ENCODE data around the gene IL4I1.
A peak's percentile ranks its signal among the peaks of the same experiment; 100 is the strongest.

IL4I1 gene

DNA sequence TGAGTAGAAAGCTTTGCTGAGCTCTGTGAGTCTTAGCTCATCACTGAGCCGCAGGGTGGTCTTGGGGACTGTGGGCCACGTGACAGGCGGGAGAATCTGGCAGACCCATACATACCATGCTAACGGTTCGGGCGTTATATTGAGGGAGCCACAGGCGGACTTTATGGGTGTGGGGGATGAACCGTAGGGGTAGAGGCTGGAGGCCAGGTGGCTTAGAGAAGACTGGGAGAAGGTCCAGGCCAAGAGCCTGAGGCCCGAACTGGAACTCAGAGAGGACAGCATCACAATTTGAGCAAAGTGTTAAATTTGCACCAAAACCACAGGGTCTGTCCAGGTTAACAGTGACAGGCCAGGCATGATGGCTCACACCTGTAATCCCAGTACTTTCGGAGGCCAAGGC is 17.0 kb upstream of the IL4I1 start:
- no peaks in the 10 kb centered on the region for H3K27me3 ChIP-seq (replicated peaks)
- in situ Hi-C loops (cut with HindIII; ENCODE audit: low pct_ligation_motif_present, low sequenced_read_pairs) = no loop called here
- H3K4me3 ChIP-seq (ENCODE audit: low read depth, low read length) = no peak overlapping the region
- DNase-seq = no peak
- no peak overlapping the region for H3K27ac ChIP-seq
- peaks cover 41% of the 10 kb centered on the region for H3K36me3 ChIP-seq (replicated peaks)
- TF ChIP-seq, protein P1, sequence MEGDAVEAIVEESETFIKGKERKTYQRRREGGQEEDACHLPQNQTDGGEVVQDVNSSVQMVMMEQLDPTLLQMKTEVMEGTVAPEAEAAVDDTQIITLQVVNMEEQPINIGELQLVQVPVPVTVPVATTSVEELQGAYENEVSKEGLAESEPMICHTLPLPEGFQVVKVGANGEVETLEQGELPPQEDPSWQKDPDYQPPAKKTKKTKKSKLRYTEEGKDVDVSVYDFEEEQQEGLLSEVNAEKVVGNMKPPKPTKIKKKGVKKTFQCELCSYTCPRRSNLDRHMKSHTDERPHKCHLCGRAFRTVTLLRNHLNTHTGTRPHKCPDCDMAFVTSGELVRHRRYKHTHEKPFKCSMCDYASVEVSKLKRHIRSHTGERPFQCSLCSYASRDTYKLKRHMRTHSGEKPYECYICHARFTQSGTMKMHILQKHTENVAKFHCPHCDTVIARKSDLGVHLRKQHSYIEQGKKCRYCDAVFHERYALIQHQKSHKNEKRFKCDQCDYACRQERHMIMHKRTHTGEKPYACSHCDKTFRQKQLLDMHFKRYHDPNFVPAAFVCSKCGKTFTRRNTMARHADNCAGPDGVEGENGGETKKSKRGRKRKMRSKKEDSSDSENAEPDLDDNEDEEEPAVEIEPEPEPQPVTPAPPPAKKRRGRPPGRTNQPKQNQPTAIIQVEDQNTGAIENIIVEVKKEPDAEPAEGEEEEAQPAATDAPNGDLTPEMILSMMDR (IDR thresholded peaks at IDR 0.05; ENCODE audit: low read depth, low read length, missing control alignments) = no peak

DNA sequence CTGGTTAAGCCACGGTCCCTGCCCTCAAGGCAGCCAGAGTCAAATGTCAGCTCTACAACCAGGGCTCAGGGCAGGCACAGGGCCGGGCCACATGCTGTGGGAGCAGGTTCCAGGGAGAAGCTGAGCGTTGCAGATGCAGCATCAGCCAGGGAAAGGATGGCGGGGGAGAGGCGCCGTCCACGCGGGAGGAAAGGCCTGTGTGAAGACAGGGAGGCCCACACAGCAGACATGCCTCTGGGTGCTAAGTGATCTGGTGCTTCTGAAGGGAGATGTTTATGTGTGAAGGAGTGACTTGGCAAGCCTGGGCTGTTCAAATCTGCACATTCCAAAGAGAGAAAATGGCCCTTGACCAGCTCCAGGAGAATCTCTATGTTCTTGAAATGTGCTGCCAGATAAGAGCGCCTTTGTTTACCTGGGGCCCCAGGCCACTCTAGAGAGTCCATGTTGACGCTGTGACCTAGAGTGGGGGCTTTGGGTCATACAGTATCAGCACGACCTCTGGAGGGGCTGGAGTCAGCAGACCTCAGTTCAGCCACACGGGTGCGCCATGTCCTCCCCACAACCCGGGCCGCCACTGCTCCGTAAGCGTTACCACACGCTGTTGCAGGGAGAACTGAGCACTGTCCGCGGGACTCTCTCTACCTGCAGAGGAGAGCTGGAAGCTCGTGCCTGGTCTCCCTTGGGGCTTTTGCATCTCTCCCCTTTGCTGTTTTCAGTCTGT is 16.4 kb upstream of the IL4I1 start:
- in situ Hi-C loops (cut with HindIII; ENCODE audit: low pct_ligation_motif_present, low sequenced_read_pairs) = no loop called here

DNA sequence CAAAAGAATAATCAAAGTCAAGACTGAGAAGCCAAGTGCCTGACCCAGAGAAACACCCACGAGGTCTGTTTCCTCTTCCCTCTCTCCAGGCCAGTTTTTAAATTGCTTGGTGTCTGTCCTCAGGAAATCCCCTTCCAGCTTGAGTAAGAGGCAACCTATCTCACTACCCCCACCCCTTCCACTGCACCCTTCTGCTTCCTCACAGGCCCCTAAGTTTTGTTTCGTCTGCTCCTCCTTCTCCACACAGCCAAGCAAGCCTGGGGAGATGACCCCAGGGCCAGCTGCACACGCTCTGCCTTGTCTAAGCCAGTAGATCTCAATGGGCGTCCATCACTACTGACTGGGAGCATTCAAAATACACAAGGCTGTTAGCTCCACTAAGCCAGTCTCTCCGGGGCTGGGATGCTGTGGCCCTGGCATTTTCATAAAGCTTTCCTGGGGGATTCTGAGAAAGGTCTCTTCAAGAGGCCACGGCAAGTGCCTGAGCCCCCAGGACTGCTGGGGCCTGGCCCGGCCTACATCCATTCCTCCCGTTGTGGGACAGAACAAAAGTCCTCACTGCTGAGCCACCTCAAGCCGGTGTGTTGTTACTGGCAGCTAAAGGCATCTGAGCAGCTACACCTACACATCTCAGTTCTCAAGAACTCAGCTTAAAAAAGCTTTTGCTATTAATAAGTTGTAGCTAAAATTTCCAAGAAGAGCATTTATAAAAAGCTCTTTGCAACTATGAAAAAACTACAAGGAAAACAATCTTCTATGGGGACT is 14.9 kb upstream of the IL4I1 start:
- Histone ChIP-seq H3K36me3 (replicated peaks) (peaks cover 41% of the 10 kb centered on the region), H3K27me3 (replicated peaks) (no peaks in the 10 kb centered on the region), H3K27ac (no peak overlapping the region), H3K4me3 (ENCODE audit: low read depth, low read length) (no peak overlapping the region)
- in situ Hi-C loops (cut with HindIII; ENCODE audit: low pct_ligation_motif_present, low sequenced_read_pairs) = no loop called here
- TF ChIP-seq, protein P1 (IDR thresholded peaks at IDR 0.05; ENCODE audit: low read depth, low read length, missing control alignments) = no peak
- no peak for DNase-seq

More for the DNA sequence above, 16.4 kb upstream of the IL4I1 start:
- H3K4me3 ChIP-seq (ENCODE audit: low read depth, low read length) = no peak overlapping the region
- TF ChIP-seq, protein P1 (IDR thresholded peaks at IDR 0.05; ENCODE audit: low read depth, low read length, missing control alignments) = peak; percentile 20
- no peaks in the 10 kb centered on the region for H3K27me3 ChIP-seq (replicated peaks)
- DNase-seq = no peak
- no peak overlapping the region for H3K27ac ChIP-seq
- H3K36me3 ChIP-seq (replicated peaks) = peaks cover 43% of the 10 kb centered on the region

DNA sequence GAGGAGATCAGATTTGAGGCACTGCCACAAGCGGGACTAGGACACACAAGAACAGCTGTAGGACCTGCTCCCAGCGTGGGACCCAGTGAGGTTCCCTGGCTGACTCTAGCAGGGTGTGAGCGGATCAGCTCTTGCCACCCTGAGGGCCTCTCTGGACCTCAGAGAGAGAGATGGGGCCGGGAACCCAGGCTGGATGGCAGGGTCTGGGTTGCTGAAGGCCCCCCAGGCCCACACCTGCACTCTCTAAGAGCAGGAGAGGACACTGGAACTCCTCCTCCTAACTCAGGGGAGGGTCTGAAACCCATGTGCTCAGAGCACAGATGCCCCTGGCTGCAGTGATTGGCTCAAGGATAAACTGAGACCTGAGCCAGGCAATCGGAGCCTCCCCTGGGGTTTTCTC is 13.5 kb upstream of the IL4I1 start:
- no peaks in the 10 kb centered on the region for H3K27me3 ChIP-seq (replicated peaks)
- in situ Hi-C loops (cut with HindIII; ENCODE audit: low pct_ligation_motif_present, low sequenced_read_pairs) = no loop called here
- TF ChIP-seq, protein P1 (IDR thresholded peaks at IDR 0.05; ENCODE audit: low read depth, low read length, missing control alignments) = no peak
- no peak overlapping the region for H3K27ac ChIP-seq
- DNase-seq = no peak
- peaks cover 35% of the 10 kb centered on the region for H3K36me3 ChIP-seq (replicated peaks)
- H3K4me3 ChIP-seq (ENCODE audit: low read depth, low read length) = no peak overlapping the region

DNA sequence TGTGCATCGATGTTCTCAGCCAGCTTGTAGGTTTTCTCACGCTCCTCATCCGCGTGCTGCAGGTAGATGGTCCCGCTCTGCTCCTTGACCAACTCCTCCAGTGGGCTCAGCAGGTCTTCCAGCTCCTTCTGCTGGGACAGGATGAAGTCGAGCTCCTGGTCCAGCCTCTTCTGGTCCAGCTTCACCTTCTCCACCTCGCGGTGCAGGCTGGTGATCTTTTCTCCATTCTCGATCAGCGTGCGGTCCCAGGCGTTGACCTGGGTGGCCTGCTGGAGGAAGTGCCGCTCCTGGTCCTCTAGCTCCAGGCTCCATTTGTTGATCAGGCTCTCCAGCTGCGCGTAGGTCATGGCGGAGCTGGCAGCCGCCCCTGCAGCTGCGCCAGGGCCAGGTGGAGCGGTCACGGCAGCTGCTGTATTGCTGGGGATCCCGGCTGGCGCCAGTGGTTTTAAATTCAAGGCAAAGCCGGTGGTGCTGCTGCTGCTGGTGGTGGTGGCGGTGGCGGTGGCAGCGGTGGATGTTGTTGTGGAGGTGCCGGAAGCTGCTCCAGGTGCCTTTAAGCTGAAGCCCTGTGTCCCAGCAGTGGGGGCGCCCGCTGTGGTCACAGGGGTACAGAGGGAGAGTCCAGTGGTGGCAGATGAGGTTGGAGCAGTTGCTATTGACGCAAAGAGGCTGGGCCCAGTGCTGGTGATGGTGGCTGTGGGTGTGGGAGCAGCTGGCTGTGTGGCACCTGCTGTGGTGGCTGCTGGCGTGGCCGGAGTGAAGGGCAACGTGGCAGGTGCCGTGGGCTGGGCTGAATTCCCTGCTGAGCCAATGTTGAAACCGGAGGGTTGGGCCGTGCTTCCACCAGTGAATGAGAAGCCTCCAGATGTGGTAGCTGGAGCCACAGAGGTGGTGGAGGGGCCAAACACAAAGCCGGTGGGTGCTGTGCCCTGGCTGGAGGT is 12.1 kb upstream of the IL4I1 start:
- no peak overlapping the region for H3K4me3 ChIP-seq (ENCODE audit: low read depth, low read length)
- no peak overlapping the region for H3K27ac ChIP-seq
- in situ Hi-C loops (cut with HindIII; ENCODE audit: low pct_ligation_motif_present, low sequenced_read_pairs) = no loop called here
- TF ChIP-seq, protein P1 (IDR thresholded peaks at IDR 0.05; ENCODE audit: low read depth, low read length, missing control alignments) = no peak
- peaks cover 32% of the 10 kb centered on the region for H3K36me3 ChIP-seq (replicated peaks)
- no peak for DNase-seq
- H3K27me3 ChIP-seq (replicated peaks) = no peaks in the 10 kb centered on the region

Data from brain microvascular endothelial cell (primary cell).